Endometrial microvascular endothelial cells (primary cell): ENCODE measurements around the gene GALNT11. TPM values are rescaled to one million over a fixed set of nuclear protein-coding genes. Genes with fewer than 3 reads are reported as not detected.

Experiments used
- in situ Hi-C: cut with HindIII; loops from 2 replicates; pipeline ENCODE4 v1.10.0; 2017; ENCODE audit warnings: low sequenced_read_pairs, low pct_unique_long_range_greater_than_20kb; ENCODE audit errors: inconsistent ontology term
- total RNA-seq: library from RNA; depleted of rRNA; stranded (reverse); fragments of >200 nt; gene quantifications from one replicate; pipeline ENCODE4 v1.2.3, GENCODE V29; 2015; ENCODE audit errors: inconsistent ontology term

GALNT11 gene
- total RNA-seq, 1 donor from 2014 or later = 46.0 TPM

DNA sequence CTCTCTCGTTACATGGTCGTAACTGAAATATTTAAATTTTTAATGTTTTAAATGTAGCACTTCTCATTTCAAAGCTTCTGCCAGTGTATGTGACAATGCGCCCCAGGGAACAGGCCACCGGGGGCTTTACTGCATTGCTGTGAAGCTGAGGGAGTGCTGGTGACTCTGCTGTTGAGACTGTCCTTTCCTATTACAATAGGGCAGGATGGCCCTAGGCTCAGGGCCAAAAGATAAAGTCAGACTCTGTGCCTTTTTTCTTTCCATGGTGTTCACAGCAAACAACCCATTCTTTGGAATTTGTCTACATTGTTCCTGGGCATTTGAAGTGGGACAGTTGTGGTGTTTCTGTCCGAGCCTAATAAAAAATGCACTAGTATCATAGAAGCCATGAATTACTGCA, 107.3 kb downstream of the GALNT11 start:
- in situ Hi-C loops = loop anchor here (25.0 kb wide), 1 partner anchor 346 kb away; no protein-coding TSS in a partner anchor

DNA sequence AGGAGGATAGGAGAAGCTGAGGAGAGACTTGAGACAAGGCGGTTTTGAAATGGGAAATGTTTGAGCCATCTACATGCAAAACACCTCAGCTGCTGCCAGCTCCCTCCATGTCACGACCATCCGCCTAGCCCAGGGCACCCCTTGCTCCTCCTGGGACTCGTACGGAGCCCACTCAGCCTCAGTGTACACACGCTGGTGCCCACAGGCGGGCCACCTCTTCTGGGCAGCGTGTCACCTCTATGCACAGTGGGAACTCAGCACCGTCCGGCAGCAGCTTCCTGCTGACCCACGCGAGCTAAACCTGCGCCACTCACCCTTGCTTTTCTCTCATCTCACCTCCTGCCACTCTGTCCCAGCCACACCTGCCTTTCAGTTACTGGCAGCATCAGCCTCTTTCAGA, 108.3 kb downstream of the GALNT11 start:
- in situ Hi-C loops = loop anchor here (25.0 kb wide), 1 partner anchor 347 kb away; no protein-coding TSS in a partner anchor

DNA sequence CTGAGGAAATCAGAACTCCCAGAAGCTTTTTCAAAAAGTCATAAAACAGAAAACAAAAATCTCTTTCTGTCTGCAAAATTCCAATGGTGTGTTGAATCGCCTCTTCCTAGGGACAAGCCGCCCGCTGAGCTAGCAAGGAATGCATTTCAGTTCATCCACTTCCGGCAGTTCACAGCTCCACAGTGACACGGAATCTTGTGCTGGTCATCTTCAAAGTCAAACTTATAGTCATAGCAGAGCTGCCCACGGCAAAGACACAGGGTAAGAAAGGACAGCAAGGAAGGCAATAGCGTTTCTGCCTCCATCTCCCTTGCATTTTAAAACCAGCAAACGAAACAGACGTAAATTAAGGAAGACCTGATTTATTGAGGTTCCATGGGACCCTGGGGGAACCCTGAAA, 111.2 kb downstream of the GALNT11 start:
- in situ Hi-C loops = loop anchor here (25.0 kb wide), 1 partner anchor 349 kb away; no protein-coding TSS in a partner anchor

DNA sequence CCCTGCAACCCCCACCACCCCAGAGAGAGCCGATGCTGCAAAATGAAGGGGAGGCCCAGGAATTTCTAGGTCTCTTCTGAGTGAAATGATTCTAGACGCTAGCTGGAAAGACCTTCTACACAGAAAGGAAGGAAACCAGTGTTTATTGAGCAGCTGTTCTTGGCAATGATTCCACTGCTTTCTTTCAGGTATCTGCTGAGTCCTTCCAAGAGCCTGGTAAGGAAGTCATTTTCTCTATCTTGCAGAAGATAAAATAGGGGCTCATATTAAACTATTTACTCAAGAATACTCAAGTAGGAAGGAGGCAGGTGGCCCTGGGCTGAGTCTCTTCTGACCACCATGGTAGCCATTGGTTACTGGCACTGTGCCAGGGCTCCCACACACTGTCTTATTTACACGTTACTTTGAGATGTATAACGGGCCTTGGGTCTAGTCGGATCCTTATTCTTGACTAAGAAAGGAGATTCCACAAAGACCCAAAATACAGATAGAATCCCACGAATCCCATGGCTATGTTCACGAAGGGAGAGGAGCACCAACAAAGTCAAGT, 112.1 kb downstream of the GALNT11 start:
- in situ Hi-C loops = loop anchor here (25.0 kb wide), 1 partner anchor 350 kb away; no protein-coding TSS in a partner anchor

DNA sequence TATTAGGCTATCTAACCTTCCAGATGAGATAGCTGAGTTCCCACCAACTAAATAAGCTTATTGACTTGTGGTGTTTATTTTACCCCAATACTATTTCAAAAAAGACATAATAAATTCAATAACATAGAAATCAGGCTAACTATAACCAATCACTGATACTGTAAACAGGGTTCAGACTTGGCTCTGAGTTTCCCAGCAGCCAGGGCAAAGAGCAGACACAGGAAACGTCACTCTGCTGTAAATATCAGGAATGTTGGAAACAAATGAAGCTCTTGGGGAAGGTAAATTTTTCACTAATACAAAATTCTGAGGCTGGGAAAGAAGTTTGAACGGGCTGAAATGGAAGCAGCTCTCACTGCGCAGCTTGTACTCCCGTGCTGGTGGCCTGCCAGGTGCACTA, 114.6 kb downstream of the GALNT11 start:
- in situ Hi-C loops = loop anchor here (25.0 kb wide), 1 partner anchor 353 kb away; no protein-coding TSS in a partner anchor

DNA sequence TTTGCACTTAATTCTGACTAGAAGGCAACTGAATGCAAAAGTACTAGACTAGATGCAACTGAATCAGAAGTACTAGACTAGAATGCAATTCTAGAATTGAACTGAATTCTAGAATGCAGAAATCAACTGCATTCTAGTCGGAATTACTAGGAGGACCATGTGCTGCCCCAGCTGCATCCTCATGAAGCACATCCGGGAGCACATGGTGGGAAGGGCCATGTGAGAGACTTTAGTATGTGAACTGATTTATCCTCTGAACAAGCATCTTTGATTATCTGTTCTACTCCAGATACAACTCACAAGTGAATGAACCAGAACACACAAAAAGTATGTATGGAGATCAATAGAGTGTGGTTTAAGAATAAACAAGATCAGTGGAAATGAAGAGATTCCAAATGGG, 115.1 kb downstream of the GALNT11 start:
- in situ Hi-C loops = loop anchor here (25.0 kb wide), 1 partner anchor 353 kb away; no protein-coding TSS in a partner anchor

DNA sequence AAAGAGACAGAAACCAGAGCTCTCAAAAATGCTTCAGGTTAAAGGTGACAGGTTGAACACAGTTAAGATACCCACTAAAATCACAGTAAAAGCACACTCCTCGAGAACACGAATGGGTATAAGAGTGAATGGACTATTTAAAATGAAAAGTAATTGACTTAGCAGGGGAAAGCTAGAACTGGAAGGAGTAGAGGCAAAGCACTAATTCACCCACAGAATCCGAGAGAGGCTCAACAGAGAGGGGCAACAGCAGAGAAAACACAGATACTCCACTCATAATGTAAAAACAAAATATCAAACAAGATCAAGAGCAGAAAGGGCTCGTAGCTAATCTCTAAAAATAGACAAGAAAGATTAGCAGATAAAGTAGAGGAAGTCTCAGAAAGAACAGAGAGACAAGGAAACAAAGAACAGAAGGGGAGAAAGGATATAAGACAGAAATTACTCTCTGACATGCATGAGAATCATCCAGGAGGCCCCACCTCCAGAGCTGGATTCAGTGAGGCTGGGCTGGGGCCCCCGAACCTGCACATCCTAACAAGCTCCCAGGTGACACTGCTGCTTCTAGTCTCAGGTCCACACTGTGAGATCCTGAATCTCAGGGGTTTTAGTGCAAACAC, 117.6 kb downstream of the GALNT11 start:
- in situ Hi-C loops = loop anchor here (25.0 kb wide), 1 partner anchor 356 kb away; no protein-coding TSS in a partner anchor

DNA sequence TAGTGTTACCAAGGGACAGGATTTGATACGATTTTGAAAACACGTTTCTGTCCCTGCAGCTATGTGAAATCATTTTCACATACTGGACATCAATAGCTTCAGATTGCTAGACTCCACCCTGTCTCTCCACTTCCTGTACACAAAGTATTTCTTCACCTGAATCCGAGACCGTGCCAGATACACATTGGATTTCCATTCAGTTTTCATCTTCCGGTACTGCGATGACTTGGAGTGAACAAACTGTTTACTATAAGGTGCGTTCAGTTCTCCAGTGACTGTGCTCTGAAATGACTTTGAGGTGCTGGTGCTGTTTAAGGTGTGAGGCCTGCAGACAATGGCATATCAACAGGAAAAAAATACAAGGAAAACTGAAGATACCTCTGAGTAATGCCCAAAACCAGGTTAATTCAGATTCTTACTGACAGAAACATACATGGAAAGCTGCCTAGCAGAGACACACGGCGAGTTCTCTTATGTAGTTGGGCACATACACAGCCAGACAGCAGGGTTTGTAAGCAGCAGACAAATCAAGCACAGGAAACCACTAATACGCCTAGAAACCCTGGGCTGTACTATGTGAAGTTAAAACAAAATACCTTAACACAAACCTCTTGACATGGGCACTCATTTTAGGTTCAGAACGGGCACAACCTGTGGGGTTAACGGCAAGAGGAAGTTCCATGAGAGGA, 119.2 kb downstream of the GALNT11 start:
- in situ Hi-C loops = loop anchor here (25.0 kb wide), 1 partner anchor 357 kb away; no protein-coding TSS in a partner anchor

DNA sequence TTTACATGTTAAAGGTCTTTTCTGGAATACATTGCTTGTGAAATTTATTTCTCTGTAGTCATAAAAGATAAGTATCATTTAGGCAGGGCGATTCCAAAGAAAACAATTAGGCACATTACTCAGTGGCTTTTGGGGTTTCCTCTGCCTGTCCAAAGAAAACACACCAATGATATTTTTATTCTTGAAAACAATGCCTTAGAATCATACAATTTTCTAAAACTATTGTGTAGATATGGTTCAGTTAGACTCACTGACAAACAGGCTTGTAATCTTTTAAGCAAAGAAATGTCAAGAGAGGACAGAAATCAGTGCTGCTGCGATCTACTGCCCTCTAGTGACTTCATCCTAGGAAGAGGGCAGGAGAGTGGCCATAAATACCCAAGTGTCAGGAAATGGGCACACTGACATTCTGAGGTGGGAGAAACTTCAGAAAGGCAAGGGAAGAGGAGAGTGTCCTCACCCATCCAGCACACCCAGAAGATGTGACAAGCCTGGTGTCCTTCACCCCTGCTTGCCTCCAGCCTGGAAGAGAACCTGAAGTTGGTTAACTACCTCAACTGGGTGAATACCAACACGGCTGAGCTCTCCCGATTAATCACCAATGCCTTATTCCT, 120.5 kb downstream of the GALNT11 start:
- in situ Hi-C loops = loop anchor here (25.0 kb wide), 1 partner anchor 359 kb away; no protein-coding TSS in a partner anchor

DNA sequence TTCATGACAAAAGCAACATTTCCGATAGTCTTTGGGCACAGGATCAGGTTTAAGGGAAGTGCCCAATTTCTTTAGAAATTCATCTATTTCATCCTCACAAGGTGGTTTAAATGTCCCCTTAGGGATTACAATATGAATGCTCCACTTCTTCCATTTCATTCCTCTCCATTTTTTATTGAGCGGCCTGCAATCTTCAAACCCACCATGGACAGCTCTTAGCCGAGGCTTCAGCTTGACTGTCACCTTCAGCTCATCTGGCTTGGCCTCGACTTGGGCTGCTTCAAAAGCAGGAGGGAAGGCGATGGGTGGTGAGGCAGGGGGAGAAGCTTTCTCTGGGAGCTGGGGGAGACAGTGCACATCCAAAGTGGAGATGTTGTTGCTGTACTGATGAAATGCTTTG, 123.2 kb downstream of the GALNT11 start:
- in situ Hi-C loops = loop anchor here (25.0 kb wide), 1 partner anchor 361 kb away; no protein-coding TSS in a partner anchor

DNA sequence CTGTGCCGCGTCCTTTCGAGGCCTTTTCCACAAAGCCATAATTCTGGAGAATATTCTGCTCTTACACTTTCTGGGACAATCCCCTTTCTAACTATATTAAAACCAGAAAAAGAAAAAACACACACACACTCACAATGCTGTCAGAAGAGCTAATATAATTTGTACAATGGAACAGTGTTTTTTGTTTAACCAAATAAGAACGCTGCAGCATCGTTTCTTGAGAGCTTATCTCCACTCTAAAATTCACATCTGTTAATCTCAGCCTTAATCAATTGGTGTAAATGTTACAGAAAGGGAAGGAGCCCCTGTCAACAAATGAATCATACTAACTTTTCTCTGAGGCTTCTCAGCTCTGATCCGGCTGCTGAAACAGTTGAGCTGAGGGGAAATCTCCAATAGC, 123.9 kb downstream of the GALNT11 start:
- in situ Hi-C loops = loop anchor here (25.0 kb wide), 1 partner anchor 362 kb away; no protein-coding TSS in a partner anchor

DNA sequence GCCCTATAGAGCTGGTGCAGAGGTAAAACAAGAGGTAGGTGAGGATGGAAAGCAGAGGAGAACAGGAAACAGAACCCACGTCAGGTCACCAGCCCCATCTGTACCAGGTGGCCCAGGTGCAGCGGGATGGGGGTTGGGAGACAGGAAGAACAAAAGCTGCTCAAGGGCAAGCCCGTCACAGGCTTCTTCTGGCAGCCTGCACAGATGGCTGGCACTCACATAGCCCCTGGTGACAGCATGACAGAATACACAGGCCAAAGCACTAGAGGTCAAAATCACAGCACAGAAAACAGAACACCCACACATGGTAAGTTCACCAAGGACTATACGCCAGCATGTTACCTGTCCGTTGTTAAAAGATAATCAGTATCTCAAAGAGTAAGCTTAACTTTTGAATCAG, 126.8 kb downstream of the GALNT11 start:
- in situ Hi-C loops = no loop called here

DNA sequence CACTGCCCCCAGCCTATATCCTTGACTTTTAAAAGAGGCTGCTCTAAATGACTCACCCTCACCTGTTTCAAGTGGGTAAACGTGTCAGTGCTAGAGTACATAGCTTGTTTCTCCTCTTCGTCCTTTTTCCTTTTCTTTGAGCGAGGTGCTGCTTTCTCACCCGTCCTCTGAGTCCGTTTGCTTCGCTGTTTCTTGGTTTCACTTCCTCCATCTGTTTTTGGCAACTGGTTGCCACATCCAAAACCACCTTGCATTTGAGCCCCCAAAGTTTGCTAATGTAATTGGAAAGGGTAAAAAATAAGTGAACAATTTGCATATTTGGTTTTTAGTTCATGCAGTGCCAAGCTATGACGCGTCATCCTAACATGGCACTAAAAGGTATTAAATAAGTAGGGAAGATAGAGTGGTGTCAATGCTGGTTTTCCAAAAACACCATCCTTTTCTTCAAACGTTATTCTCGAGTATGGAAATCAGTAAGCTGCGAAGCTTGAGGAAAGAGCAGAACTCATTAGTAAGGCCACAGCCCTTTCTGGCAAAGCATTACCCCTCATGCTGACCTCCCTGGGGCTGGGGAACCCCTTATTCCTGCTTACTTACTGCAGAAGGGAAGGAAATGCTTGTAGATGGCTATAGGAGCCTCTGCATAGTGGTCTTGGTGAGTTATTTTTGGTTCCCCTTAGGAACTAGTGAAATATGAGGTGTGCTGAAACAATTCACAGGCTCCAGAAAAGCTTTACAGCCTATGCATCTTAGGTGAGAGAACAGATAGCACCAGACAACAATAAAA, 133.5 kb downstream of the GALNT11 start:
- in situ Hi-C loops = no loop called here

DNA sequence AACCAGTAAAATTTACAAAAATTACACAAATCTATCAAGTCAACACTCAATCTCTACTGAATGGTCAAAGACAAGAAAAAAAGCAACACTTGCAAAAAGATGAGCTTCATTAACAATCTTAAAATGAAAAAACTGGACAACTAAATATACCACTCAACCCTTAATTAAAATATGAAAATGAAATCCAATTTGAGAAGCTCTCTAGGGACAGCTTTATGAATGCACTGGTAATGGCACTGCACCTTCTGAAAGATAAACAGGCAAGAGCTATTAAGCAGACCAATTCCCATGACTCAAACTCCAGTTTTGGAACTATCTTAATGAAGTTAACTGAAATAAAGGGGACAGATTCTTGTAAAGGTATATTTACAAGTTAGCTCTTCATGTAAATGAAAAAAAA, 135.7 kb downstream of the GALNT11 start:
- in situ Hi-C loops = no loop called here

DNA sequence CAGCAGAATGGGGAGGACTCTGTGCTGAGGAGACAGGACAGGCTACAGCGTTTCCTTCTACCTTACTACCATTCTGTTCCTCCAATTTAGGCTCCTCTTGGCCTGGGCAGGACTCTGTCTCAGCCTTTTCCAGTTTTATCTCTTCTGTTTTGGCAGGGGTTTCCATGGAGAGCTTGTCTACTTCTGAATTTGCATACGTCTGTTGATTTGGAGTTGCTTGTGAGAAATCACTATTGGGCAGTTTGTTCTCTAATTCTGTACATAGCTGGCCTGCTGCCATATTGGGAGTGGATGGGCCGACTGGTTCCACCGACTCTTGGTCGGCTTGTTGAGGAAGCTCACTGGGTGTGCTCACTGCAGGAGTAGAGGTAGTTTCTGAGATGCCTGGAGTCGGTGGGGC, 136.8 kb downstream of the GALNT11 start:
- in situ Hi-C loops = no loop called here
